Nephron progenitor cell (in vitro differentiated cells): ENCODE measurements around the gene DLX2.
"Not testable (repeated sequence)": the region's sequence is repeated elsewhere in the genome, so short reads cannot be mapped to it uniquely, and the experiment has no call there.

Experiments
- DNase-seq: peaks from one replicate; pipeline ENCODE4 v3.0.0; 2021
- H3K27ac Mint-ChIP-seq: 2 replicates; pipeline ENCODE4 v1.8.0; 2021; ENCODE audit warnings: mild to moderate bottlenecking, moderate library complexity, mixed read lengths
- H3K27me3 Mint-ChIP-seq: 2 replicates; pipeline ENCODE4 v1.8.0; 2021; ENCODE audit warnings: mild to moderate bottlenecking, low read depth, mixed read lengths; ENCODE audit not compliant: poor library complexity
- H3K36me3 Mint-ChIP-seq: 2 replicates; pipeline ENCODE4 v1.8.0; 2021; ENCODE audit warnings: low read depth, mixed read lengths
- H3K4me1 Mint-ChIP-seq: 2 replicates; pipeline ENCODE4 v1.8.0; 2021; ENCODE audit warnings: mixed read lengths
- H3K4me3 Mint-ChIP-seq: 2 replicates; pipeline ENCODE4 v1.8.0; 2021; ENCODE audit warnings: mild to moderate bottlenecking, moderate library complexity, mixed read lengths
- H3K9me3 Mint-ChIP-seq: 2 replicates; pipeline ENCODE4 v1.8.0; 2021; ENCODE audit warnings: mild to moderate bottlenecking, moderate library complexity, mixed read lengths
- CTCF ChIP-seq: fragments of 200-600 bp; sonication (generic); IDR thresholded peaks from 2 replicates; pipeline ENCODE4 v1.5.0; 2021; ENCODE audit warnings: antibody characterized with exemption

DLX2 gene

GRCh38 chr2:172073518-172073917 lies 29.2 kb downstream of the DLX2 start:
- no peak overlapping the region for H3K4me3 Mint-ChIP-seq
- no peak for TF ChIP-seq CTCF
- H3K4me1 Mint-ChIP-seq = peaks cover 15% of the 10 kb centered on the region
- H3K27ac Mint-ChIP-seq = no peak overlapping the region
- DNase-seq = no peak
- H3K9me3 Mint-ChIP-seq = peaks cover 4% of the 10 kb centered on the region
- H3K36me3 Mint-ChIP-seq = peaks cover 6% of the 10 kb centered on the region
- H3K27me3 Mint-ChIP-seq = peaks cover 45% of the 10 kb centered on the region

- no peak overlapping the region for H3K4me3 Mint-ChIP-seq
- H3K27ac Mint-ChIP-seq = no peak overlapping the region
These were observed 30.0 kb downstream of the DLX2 start for GRCh38 chr2:172072706-172073105.

GRCh38 chr2:172072303-172072702 lies 30.4 kb downstream of the DLX2 start:
- no peak overlapping the region for H3K4me3 Mint-ChIP-seq

More at GRCh38 chr2:172072706-172073105, 30.0 kb downstream of the DLX2 start:
- Mint-ChIP-seq H3K27me3 (peaks cover 37% of the 10 kb centered on the region), H3K36me3 (peaks cover 6% of the 10 kb centered on the region), H3K9me3 (peaks cover 4% of the 10 kb centered on the region), H3K4me1 (peaks cover 15% of the 10 kb centered on the region)
- no peak for DNase-seq
- TF ChIP-seq CTCF = no peak

GRCh38 chr2:172070936-172071335 lies 31.8 kb downstream of the DLX2 start:
- peaks cover 4% of the 10 kb centered on the region for H3K9me3 Mint-ChIP-seq
- no peak overlapping the region for H3K27ac Mint-ChIP-seq
- peaks cover 21% of the 10 kb centered on the region for H3K4me1 Mint-ChIP-seq
- peaks cover 19% of the 10 kb centered on the region for H3K27me3 Mint-ChIP-seq
- DNase-seq = no peak
- no peak for TF ChIP-seq CTCF
- no peak overlapping the region for H3K4me3 Mint-ChIP-seq
- peaks cover 6% of the 10 kb centered on the region for H3K36me3 Mint-ChIP-seq

More at GRCh38 chr2:172072303-172072702, 30.4 kb downstream of the DLX2 start:
- Mint-ChIP-seq H3K27ac (no peak overlapping the region), H3K27me3 (peaks cover 33% of the 10 kb centered on the region), H3K36me3 (peaks cover 6% of the 10 kb centered on the region), H3K4me1 (peaks cover 15% of the 10 kb centered on the region), H3K9me3 (peaks cover 4% of the 10 kb centered on the region)
- DNase-seq = no peak
- no peak for TF ChIP-seq CTCF

- H3K4me3 Mint-ChIP-seq, H3K27ac Mint-ChIP-seq, DNase-seq, H3K27me3 Mint-ChIP-seq, H3K36me3 Mint-ChIP-seq, H3K9me3 Mint-ChIP-seq: not testable (repeated sequence)
- H3K4me1 Mint-ChIP-seq = peaks cover 29% of the 10 kb centered on the region
These were observed 34.8 kb downstream of the DLX2 start for GRCh38 chr2:172067905-172068304.

GRCh38 chr2:172066394-172066886 lies 36.3 kb downstream of the DLX2 start:
- no peak for TF ChIP-seq CTCF
- H3K4me1 Mint-ChIP-seq = peaks cover 20% of the 10 kb centered on the region
- H3K27ac Mint-ChIP-seq = no peak overlapping the region

More at GRCh38 chr2:172066394-172066886, 36.3 kb downstream of the DLX2 start:
- Mint-ChIP-seq H3K36me3 (peaks cover 6% of the 10 kb centered on the region), H3K27me3 (peaks cover 2% of the 10 kb centered on the region), H3K4me3 (no peak overlapping the region), H3K9me3 (peaks cover 4% of the 10 kb centered on the region)
- no peak for DNase-seq
